ENCODE results near the gene SLC26A11. TPM values are rescaled to one million over a fixed set of nuclear protein-coding genes. Genes with fewer than 3 reads are reported as not detected.

SLC26A11 gene
- total and polyA plus RNA-seq, 2 of the 13 experiments (the other 11 are each of a cell fraction or from before 2014, with no cell fraction given) = 8.7 to 13.2 TPM

- 0 out of 4 replicates have a peak, but pooled peaks of 1 of the 2 experiments have one; percentile 25 for TF ChIP-seq HMGXB4 (CRISPR knock-in tag; IDR thresholded peaks at IDR 0.05; ENCODE audit: borderline replicate concordance in 1 of 2, low read depth in 1 of 2)
- TF ChIP-seq MAFK (conservative IDR thresholded peaks at IDR 0.05 in 1 of 2, IDR thresholded peaks at IDR 0.05 in 1 of 2; ENCODE audit: low read length in 2 of 2) = peak; percentile 94 to 99
- TF ChIP-seq GFI1 (CRISPR knock-in tag; IDR thresholded peaks at IDR 0.05; ENCODE audit: borderline replicate concordance) = no peak
- TF ChIP-seq MNT (IDR thresholded peaks at IDR 0.05) = 0 out of 2 replicates have a peak, but pooled peaks have one; percentile 2
- TF ChIP-seq ZNF788 (CRISPR knock-in tag; IDR thresholded peaks at IDR 0.05; ENCODE audit: borderline replicate concordance) = no peak; the same call in 1 of the 2 replicates
- no peak for TF ChIP-seq ATF7 (IDR thresholded peaks at IDR 0.05)
- TF ChIP-seq ATF7 (CRISPR knock-in tag; IDR thresholded peaks at IDR 0.05) = no peak
- no peak for TF ChIP-seq MIER2 (CRISPR knock-in tag; IDR thresholded peaks at IDR 0.05)
- TF ChIP-seq DPF2 (CRISPR knock-in tag; IDR thresholded peaks at IDR 0.05; ENCODE audit: borderline replicate concordance, low read depth) = no peak
- TF ChIP-seq TRAFD1 (CRISPR knock-in tag; IDR thresholded peaks at IDR 0.05; ENCODE audit: borderline replicate concordance) = no peak
- no peak for TF ChIP-seq POGK (CRISPR knock-in tag; conservative IDR thresholded peaks at IDR 0.05)
- TF ChIP-seq YY1 (IDR thresholded peaks at IDR 0.05; ENCODE audit: insufficient read depth, insufficient replicate concordance, low read depth, low read length) = no peak
- no peak for TF ChIP-seq ZNF576 (CRISPR knock-in tag; IDR thresholded peaks at IDR 0.05)
- no peak for TF ChIP-seq ZNF710 (CRISPR knock-in tag; IDR thresholded peaks at IDR 0.05; ENCODE audit: borderline replicate concordance)
- no peak for TF ChIP-seq ZNF414 (CRISPR knock-in tag; IDR thresholded peaks at IDR 0.05)
- TF ChIP-seq CCDC6 (CRISPR knock-in tag; IDR thresholded peaks at IDR 0.05) = no peak
Observed at GRCh38 chr17:80254396-80255251, 34.4 kb downstream of the SLC26A11 start (continued).

Data from HepG2 (cell line).